HG02852 (cell line): ENCODE results near the gene AURKA.
"Not testable (repeated sequence)": the region's sequence is repeated elsewhere in the genome, so short reads cannot be mapped to it uniquely, and the experiment has no call there.

Experiments
- ATAC-seq: cut with Tn5 transposase; IDR thresholded peaks from one replicate; pipeline ENCODE4 v1.9.1; 2021; ENCODE audit warnings: mild to moderate bottlenecking, moderate library complexity; ENCODE audit not compliant: unreplicated experiment

AURKA gene

GRCh38 chr20:56422076-56422823 is 30.2 kb upstream of the AURKA start:
- ATAC-seq, result no peak

GRCh38 chr20:56420940-56421688 is 29.1 kb upstream of the AURKA start:
- ATAC-seq, result no peak

GRCh38 chr20:56420028-56420427 is 28.0 kb upstream of the AURKA start:
- no peak for ATAC-seq

- no peak for ATAC-seq
Measured at GRCh38 chr20:56418385-56418861, 26.4 kb upstream of the AURKA start.

- ATAC-seq, result no peak
Measured at GRCh38 chr20:56417911-56418310, 25.9 kb upstream of the AURKA start.

GRCh38 chr20:56417402-56417801 is 25.4 kb upstream of the AURKA start:
- ATAC-seq, result no peak

GRCh38 chr20:56414842-56415765 is 23.1 kb upstream of the AURKA start:
- no peak for ATAC-seq

GRCh38 chr20:56412949-56413348 is 20.9 kb upstream of the AURKA start:
- no peak for ATAC-seq

- ATAC-seq, result no peak
Measured at GRCh38 chr20:56412473-56412790, 20.4 kb upstream of the AURKA start.

- ATAC-seq, result no peak
Measured at GRCh38 chr20:56411759-56412472, 19.9 kb upstream of the AURKA start, which contains the start of gene CASS4. Gene CASS4, plus strand, starts transcription at chr20:56412260. Its CDS starts 199 bp downstream, at chr20:56412459.

- ATAC-seq, result not testable (repeated sequence)
Measured at GRCh38 chr20:56411287-56411686, 19.3 kb upstream of the AURKA start.

GRCh38 chr20:56409956-56410355 is 17.9 kb upstream of the AURKA start:
- no peak for ATAC-seq

- ATAC-seq, result no peak
Measured at GRCh38 chr20:56409521-56409920, 17.5 kb upstream of the AURKA start.

GRCh38 chr20:56406910-56407309 is 14.9 kb upstream of the AURKA start:
- ATAC-seq, result no peak

GRCh38 chr20:56405356-56405755 is 13.3 kb upstream of the AURKA start:
- ATAC-seq, result not testable (repeated sequence)

- ATAC-seq, result no peak
Measured at GRCh38 chr20:56403465-56403864, 11.4 kb upstream of the AURKA start.

GRCh38 chr20:56400001-56400640 is 8.1 kb upstream of the AURKA start:
- ATAC-seq, result no peak

- no peak for ATAC-seq
Measured at GRCh38 chr20:56395166-56395565, 3.2 kb upstream of the AURKA start.

- ATAC-seq, result no peak
Measured at GRCh38 chr20:56393653-56394052, 1.6 kb upstream of the AURKA start.

GRCh38 chr20:56392881-56393482 is 967 bp upstream of the AURKA start:
- no peak for ATAC-seq
